GM18867 (cell line): ENCODE data around the gene CLEC16A.
A peak's percentile ranks its signal among the peaks of the same experiment; 100 is the strongest.
"Not testable (repeated sequence)": the region's sequence is repeated elsewhere in the genome, so short reads cannot be mapped to it uniquely, and the experiment has no call there.

ENCODE experiments used
- ATAC-seq: cut with Tn5 transposase; IDR thresholded peaks from one replicate; pipeline ENCODE4 v1.9.1; 2021; ENCODE audit warnings: mild to moderate bottlenecking, moderate library complexity; ENCODE audit not compliant: unreplicated experiment

Gene CLEC16A

DNA sequence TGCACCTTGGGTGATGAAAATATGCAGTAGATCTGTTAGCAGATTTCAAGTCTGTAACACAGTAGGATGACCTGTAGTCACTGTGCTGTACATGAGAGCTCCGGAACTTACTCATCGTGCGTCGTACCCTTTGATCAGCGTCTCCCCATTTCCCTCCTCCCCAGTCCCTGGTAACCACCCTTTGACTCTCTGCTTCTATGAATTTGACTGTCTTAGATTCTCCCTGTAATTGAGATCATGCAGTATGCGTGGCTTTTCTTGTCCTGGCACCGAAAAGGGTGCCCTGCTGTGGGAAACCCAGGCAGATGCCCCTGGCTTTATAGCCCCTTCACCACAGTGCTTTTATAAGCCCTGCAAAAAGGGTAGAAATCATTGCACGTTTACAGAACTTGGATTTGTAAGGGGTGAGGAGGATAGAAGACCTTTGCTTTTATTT lies 20.5 kb downstream of the CLEC16A start:
- ATAC-seq: no peak

DNA sequence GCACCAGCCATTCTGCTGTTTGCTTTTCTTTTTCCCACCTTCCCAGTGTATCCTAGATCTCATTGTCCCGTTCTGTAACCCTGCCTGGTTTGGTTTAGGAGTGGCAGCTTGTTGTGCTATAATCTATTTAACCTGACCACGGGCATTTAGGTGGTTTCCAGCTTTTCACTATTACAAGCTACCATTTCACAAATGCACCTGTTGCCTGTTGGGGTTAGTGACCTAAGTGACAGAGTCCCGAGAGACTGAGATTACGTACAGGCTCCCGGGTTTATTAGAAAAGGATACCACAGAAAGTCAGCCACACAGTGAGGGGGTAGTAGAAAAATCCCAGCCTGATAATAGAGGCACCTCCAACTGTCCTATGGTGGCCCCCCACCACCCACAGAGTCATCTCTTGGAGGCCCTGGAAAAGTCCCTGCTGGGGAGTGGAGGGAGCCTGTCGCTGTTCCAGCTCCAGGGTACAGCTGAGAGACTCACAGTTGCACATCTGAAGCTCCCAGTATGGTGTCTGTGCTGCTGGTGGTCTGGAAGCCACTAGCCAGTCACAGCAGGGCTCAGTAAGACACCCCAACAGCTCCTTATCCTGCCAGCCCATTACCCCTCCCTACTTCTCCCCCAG lies 21.2 kb downstream of the CLEC16A start:
- ATAC-seq: peak; percentile 56

DNA sequence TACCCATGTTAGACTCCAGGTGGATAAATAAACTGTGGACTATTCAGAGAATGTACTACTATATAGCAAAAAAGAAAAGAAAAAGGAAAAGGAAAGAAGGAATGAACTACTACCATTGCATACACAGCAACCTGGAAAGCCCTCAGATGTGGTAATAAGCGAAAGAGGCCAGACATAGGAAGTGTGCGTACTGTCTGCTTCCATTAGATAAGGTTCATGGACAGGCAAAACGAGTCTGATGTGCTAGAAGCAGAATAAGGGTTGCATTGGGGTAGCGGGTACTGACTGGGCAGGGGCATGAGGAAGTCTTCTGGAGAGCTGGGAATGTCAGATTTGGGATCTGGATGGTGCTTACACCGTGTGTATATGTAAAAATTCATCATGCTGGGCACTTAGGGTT lies 21.8 kb downstream of the CLEC16A start:
- no peak for ATAC-seq

DNA sequence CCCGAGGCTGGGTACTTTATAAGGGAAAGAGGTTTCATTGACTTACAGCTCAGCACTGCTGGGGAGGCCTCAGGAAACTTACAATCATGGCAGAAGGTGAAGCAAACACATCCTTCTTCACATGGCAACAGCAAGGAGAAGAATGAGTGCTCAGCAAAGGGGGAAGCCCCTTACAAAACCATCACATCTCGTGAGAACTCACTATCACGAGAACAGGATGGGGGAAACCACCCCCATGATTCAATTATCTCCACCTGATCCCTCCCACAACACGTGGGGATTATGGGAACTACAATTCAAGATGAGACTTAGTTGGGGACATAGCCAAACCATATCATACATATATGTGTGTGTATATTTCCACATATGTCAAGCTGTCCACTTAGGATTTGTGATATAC lies 22.2 kb downstream of the CLEC16A start:
- not testable (repeated sequence) for ATAC-seq

DNA sequence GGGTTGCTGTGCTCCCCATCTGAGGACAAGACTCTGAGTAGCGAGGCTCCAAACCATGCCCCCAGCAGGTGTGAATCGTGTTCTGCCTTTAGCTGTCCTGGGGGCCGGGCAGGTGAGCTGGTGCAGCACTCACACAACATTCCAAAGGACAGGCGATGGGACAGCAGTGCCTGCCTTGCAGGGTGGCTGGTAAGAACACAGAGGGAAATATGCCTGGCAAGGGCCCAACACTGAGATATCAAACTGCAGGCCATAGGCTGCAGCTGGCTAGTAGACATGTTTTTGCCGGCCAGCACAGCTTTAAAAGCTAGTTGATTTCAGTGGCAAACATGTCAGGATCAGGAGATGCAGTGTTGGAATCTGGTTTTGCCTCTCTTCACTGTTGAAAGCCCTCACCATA lies 23.6 kb downstream of the CLEC16A start:
- no peak for ATAC-seq

DNA sequence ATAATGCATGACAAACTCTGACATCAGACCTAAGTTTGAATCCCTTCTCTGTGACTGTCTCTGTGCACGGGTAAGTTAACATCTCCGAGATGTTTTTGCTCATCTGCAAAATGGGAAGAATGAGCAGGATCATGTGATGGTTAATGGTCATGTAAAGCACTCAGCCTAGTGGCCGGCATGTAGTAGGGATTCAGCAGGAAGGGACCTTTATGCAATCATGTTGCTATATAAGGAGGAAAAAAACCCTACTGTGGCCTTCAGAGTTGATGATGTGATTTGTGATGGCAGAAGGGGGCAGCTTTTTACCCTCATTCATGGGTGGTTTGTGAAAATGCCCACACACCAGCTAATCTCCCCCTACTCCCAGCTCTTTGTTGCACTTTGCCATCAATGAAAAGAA lies 24.1 kb downstream of the CLEC16A start:
- ATAC-seq: no peak

DNA sequence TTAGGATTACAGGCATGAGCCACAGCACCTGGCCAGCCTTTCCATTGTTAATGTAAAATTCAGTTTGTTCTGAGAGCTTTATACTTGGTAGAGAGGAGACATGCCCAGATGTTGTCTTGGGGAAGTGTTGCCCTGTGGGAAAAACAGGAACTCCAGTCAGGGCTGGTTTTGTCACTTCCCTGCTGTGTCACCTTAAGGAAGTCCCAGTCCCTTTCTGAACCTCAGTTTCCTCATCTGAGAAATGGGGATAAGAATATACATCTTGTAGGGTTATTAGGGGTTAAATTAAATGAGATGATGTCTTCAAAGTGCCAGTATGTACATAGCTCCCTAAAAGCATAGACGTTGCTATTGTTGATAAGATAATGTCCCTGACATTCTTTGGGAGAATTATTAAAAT lies 25.3 kb downstream of the CLEC16A start:
- no peak for ATAC-seq

DNA sequence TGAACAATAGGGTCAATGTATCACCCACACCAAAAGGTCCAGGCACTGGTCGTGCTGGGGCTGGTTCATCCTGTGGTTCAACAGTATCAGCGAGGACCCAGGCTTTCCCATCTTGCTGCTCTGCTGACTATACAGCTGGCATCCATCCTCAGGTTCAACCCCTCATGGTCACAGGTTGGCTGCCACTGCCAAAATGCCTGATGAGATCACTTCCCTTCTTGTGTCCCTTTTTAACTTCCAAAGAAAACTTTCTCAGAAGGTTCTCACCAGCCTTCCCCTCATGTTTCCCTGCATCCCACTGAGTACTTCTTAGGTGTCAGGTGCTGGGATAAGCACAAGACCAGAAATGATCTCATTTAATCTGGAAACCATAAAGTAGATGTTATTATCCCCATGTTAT lies 25.7 kb downstream of the CLEC16A start:
- no peak for ATAC-seq

DNA sequence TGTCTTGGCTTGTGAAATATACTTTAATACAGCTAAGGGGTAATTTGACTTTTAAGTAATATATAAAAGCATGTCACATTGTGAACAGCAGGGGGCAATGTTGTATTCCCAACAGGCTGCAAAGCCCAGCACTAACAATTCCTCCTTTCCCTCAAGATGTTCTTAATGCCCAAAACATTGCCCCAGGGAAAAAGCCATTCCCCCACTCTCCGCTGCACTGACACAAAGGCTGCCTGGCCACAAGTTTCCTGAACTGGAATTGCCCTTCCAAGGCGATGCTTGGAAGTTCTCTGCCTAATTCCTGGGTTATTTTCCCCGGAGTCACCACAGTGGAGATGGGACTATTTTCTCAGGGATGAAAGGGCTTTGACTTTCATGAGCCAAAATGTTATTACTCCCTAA lies 27.2 kb downstream of the CLEC16A start:
- no peak for ATAC-seq

DNA sequence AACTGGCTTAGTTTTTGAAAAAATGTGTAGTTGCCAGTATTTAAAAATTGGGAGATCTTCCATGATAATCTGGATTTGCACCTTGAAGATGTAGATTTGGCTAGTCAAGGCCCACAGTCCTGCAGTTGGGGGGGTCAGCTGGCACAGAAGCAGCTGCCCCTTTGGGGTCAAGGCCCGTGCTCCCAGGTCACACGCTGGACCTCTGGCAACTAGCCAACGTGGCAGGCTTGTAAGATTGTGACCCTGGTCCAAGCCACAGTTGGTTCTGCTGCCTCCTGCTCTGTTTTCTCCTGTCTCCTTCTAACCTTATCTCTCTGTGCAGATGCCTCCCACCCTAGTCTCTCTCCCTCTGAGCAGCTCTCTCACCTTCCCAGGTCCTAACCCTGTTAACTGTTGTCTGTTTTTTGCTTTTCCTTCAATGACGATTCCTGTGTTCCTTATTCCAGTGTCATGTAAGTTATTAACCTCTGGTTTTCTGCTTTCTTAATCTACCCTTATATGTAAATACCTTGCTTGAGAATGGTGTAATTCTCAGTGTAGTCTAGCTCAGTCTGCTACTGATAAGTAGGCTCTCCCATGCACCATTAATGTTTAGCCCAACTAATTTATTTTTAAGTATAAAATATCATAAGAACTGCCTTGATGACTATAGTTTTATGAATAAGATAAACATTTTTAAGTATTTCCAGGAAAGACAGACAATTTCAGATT lies 27.9 kb downstream of the CLEC16A start:
- no peak for ATAC-seq

DNA sequence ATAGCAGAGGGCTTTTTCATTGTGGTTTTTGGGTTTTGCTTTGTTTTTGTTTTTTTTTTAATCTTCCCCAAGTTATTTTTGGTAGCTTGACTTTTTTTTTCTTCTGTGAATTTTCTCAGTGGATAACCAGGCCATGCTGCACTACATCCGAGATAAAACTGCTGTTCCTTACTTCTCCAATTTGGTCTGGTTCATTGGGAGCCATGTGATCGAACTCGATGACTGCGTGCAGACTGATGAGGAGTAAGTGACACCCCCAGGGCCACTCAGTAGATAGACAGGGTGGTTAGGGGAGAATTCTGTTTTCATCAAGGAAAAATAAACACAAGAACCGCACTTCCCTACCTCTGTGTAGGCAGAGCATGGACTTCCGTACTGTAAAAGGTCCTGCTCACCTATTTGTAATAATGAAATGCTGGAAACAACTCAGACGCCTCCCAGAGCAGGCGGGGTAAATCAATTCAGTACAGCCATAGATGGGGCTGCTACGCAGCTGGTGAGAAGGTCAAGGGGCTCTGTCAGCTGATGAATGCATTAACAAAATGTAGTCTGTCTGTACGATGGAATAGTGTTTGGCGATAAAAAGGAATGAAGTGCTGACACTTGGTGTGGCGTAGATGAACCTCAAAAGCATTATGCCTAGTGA lies 28.6 kb downstream of the CLEC16A start:
- no peak for ATAC-seq

DNA sequence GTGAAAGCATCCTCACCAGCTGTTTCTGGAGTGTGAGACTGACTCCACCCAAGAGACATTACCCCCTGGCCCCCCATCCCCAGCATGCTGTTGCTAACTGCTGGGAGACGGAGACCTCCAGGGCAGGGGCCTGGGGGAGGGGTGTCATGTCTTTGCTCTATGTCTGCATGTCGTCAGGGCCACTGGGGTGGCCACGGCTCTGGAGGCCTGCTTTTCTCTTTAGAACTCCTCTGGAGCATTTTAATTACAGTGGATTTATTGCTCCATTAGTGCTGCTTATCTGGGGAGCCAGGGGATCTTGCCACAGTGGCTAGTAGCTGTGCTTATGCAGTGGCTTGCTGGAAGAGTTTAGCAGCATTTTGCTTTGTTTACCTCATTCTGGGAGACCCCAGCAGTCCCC lies 32.3 kb downstream of the CLEC16A start:
- no peak for ATAC-seq

DNA sequence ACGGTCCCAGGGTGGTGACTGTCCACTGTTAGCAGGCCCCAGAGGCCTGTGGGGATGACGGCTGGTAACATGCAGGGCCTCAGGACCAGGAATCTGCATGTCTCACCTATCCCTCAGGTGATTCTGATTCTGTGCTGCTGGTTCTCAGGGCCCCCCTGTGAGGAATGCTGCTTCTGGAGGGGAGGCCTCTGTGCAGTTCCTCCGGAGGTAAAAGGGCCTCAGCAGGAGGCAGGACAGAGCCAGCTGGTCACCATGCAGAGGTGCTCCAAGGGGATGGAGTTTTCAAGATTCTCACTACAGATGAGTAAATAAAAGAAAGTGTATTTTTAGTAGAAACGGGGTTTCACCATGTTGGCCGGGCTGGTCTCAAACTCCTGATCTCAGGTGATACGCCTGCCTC lies 33.8 kb downstream of the CLEC16A start:
- ATAC-seq: no peak

DNA sequence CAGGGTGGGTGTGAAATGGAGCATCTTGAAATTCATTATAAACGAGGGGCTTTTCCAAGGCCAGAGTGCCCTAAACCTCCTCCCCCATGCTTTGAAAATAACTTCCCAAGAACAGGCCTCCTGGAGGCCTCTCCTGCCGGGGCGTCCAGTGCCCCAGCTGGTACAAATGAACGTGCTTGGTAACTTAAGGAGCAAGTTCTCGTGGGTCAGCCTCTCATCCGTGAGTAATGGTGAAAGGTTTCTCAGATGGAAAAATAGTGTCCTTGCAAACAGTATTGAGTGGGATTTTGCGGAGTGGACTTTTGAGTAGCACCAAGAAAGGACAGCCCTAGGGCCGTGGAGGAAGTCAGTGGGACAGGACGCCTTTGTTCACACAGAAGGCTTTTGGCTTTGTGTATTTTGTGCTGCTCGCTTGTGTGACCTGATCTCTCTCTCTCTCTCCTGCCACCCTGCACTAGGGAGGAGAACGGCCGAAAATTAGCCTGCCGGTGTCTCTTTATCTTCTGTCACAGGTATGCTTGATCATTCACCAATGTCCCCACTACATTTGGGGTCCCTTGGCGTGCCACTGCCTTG lies 34.6 kb downstream of the CLEC16A start:
- no peak for ATAC-seq

DNA sequence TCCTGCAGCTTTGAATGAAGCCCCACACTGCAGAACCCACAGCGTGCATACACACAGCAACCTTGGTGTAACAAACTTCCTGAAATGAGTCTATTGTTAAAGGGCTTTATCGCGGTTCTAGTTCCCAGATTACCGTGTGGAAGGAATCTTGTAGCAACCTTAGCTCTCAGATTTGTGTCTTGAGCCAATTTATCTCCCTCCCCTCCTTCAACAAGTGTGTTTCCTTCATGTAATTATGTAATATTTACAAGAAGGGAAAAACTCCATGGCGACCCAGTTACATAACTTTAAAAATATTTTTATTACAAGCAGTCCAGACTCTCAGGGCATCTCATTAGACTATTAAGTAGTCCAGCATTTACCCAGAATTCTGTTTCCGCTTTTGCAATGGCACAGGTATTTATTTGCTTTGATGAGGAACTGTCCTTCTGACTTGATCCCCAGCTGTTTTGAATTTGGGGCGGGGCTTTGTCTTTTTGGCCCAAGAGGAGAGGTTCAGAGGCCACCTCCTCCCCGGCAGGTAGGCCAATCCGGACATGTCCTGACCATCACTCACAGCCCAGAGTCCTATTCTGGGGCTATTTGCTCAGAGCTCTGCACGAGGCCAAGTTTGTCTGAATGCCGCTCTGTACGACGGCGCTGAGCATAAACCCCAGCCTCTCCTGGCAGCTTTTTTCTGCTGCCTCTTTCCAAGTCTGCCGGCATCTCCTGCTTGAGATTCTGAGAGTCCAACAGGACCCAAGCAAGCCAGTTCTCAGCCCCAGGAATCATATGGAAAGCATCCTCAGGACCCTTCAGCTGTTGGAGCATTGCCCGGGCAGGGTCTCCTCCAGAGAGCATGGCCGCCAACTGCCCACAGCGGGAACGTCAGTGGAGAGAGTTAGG lies 35.6 kb downstream of the CLEC16A start:
- ATAC-seq: no peak

DNA sequence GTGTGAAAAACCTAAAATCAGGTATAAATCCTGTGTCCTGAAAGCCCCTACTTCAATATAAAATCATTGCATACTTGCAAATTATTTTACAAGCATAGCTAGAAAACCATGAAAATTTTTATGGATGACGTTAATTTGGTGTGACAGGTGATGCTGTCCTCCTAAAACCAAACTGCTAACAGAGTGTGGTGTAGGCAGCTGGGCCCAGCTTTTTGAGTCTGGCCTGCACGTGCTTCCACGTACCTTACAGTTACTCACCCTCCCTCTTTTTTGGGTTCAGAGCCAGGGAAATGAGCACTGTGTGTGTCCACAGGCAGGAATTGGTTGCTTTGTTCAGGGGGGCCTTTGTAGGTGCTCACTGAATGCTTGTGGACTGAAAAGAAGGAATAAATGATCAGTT lies 36.4 kb downstream of the CLEC16A start:
- ATAC-seq: no peak

DNA sequence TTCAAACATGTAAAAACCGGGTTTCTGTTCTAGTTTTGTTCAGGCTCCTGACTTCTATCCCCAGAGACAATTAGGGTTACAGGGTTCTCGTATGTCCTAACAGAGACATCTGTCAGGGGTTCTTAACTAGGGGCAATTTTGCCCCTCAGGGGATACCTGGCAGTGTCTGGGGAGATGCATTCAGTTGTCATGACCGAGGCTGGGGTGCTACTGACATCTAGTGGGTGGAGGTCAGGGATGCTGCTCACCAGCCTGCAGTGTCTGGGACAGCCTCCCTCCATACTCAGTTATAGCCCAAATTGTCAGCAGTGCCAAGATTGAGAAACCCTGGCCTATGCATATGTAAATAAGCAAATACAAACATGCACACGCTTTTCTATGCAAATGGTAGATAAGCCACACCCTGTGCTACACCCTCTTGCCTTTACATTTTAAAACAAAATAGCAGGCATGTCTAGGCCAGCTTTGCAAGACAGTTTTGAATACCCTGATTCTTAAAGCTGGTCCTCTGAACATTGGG lies 37.4 kb downstream of the CLEC16A start:
- peak; percentile 79 for ATAC-seq

DNA sequence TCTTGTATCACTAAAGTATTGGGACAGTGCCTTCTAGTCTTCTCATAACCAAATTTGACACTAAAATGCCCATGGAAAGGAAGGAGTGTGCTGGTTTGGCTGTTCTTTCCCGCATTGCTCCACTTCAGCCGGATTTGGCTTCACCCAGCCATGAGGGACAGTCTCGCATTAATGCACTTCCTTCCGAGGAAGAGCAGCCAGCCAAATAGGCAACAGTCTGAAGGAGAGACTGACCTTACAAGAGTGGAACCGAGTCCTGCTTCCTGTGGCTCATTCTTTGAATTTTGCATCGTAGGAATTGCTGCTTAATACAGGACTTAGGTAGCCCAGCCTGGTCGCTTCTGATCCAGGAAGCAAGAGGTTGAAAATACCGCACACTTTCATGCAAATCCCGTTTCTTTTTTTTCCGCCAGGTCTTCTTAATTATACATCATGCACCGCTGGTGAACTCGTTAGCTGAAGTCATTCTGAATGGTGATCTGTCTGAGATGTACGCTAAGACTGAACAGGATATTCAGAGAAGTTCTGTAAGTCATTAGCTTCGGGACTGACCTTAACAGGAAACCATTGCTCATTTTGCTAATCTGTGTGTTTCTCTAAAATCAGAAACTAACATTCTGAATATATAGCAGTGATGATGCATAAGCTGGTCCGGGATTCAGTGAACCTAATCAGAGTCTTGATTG lies 38.2 kb downstream of the CLEC16A start:
- ATAC-seq: peak; percentile 37

DNA sequence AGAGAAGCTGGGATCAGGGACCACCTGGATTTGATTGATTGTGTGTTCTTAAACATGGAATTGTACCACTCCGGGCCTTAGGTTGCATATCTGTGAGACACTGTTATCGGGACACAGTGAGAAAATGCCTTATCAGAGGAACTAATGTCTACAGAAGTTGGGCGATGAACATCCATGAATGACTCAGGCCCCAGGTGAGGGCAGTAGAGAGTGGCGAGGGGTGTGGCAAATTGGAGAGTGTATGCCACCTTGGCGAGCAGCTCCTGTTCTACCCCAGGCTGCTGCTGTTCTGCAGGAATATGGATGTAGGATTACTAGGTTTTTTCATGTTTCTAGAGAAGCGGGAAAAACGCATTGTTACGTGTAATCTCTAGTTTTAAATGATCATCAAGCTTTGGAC lies 38.8 kb downstream of the CLEC16A start:
- peak; percentile 15 for ATAC-seq

DNA sequence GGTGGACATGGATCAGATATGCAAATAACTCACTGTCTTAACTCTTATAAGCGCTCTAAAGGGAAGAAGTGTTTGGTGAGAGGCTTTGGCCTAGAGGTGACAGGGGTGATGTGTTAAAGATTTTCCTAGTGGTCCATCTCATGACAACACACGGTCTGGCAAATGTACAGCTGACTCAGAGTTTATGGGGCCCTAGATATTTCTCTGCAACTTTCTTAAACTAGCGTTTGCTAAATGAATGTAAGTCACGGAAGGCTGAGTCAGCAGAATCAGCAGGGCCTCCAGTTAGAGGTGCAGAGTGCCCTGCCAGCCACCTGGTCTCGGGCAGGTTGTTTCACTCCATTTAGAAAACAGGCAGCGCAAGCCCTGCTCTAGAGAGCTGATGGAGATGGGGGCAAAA lies 40.1 kb downstream of the CLEC16A start:
- no peak for ATAC-seq
